GM12878 (cell line): ENCODE results near the gene CXCL12.

ENCODE experiments used
- CEBPB ChIP-seq, 2 experiments: fragments of 150-350 bp in 1 of 2; IDR thresholded peaks; 2 replicates each; pipeline ENCODE4 v1.6.1; 2012 to 2014; ENCODE audit warnings: low read depth in 2 of 2, low read length in 2 of 2, borderline replicate concordance in 1 of 2, inconsistent platforms in 1 of 2
- CHD2 ChIP-seq: IDR thresholded peaks from 2 replicates; pipeline ENCODE4 v1.6.1; 2011; ENCODE audit warnings: low read depth, low read length, improper control_type of control experiment, borderline replicate concordance
- CTCF ChIP-seq, 3 experiments: IDR thresholded peaks in 2 of 3; conservative IDR thresholded peaks in 1 of 3; 2 replicates each; pipeline ENCODE4 v1.5.1; 2011; ENCODE audit warnings: low read depth in 3 of 3, low read length in 3 of 3, mild to moderate bottlenecking in 3 of 3, control low read depth in 2 of 3, moderate library complexity in 2 of 3, inconsistent platforms in 1 of 3, mixed read lengths in 1 of 3; ENCODE audit not compliant: control insufficient read depth in 2 of 3, insufficient read depth in 1 of 3; ENCODE audit errors: extremely low read depth in 1 of 3
- EED ChIP-seq: sonication (generic); IDR thresholded peaks from 2 replicates; pipeline ENCODE4 v1.6.1; 2016; ENCODE audit warnings: antibody characterized with exemption, low read depth
- HDAC6 ChIP-seq: fragments of 200-600 bp; sonication (generic); IDR thresholded peaks from one replicate; pipeline ENCODE4 v1.8.0; 2017; ENCODE audit warnings: antibody characterized with exemption; ENCODE audit not compliant: unreplicated experiment
- MXI1 ChIP-seq: fragments of 150-350 bp; IDR thresholded peaks from 2 replicates; pipeline ENCODE4 v1.6.1; 2011; ENCODE audit warnings: low read depth, mild to moderate bottlenecking, inconsistent platforms, low read length, improper control_type of control experiment
- SMAD1 ChIP-seq: fragments of 450-650 bp; IDR thresholded peaks from 2 replicates; pipeline ENCODE4 v1.6.1; 2018; ENCODE audit warnings: mild to moderate bottlenecking, low read depth; ENCODE audit not compliant: partially characterized antibody
- TAF1 ChIP-seq: IDR thresholded peaks from 2 replicates; pipeline ENCODE4 v1.6.1; 2011; ENCODE audit warnings: mild to moderate bottlenecking, low read depth, low read length, borderline replicate concordance
- TF ChIP-seq, protein P1 (sequence below): IDR thresholded peaks from 2 replicates; pipeline ENCODE4 v1.6.1; 2012; ENCODE audit warnings: low read depth, low read length, improper control_type of control experiment

DNA sequence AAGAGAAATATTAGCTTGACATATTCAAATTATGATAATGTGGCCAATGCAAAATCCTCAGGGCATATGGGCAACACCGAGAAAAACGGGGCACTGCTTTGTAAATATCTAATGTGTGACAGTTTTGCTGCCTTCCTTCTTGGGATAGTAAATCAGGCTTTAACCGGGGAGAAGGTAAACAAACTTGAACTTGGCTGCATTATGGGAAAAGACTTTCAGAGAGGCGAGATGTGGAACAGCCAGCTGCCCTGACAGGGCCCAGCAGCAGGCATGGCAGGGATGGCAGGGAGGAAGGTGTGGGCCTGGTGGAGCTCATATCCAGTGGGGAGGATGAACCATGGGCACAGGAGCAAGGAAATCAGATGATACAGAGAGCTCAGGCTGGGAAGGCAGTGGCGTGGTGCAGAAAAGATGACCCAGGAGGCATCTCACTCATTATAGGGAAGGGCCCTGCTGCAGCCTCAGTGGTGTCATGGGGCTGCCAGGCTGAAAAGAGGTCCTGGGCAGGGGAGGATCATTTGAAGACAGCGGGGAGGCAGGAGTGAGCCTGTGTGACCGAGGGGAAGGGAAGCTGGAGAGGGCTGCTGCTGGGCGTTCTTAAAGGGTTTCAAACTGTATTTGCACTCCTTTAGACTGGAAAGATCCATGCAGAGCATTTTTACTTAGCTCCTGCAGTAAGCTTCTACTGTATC is 26.7 kb downstream of the CXCL12 start:
- TF ChIP-seq EED (no peak), MXI1 (no peak), CTCF (IDR thresholded peaks at IDR 0.05 in 2 of 3, conservative IDR thresholded peaks at IDR 0.05 in 1 of 3; ENCODE audit: control insufficient read depth in 2 of 3, extremely low read depth in 1 of 3, insufficient read depth in 1 of 3, low read depth in 3 of 3, low read length in 3 of 3) (no peak), HDAC6 (no peak), TAF1 (no peak), SMAD1 (no peak), CHD2 (no peak), CEBPB (IDR thresholded peaks at IDR 0.05; ENCODE audit: borderline replicate concordance in 1 of 2, low read depth in 2 of 2, low read length in 2 of 2) (no peak)
- TF ChIP-seq, protein P1, sequence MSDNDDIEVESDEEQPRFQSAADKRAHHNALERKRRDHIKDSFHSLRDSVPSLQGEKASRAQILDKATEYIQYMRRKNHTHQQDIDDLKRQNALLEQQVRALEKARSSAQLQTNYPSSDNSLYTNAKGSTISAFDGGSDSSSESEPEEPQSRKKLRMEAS, result no peak
